ENCODE data around the gene ZNF516. TPM values are rescaled to one million over a fixed set of nuclear protein-coding genes. Genes with fewer than 3 reads are reported as not detected.

The ZNF516 gene
- total and polyA plus RNA-seq, 9 donors, result 13.5 to 110 (median 95.2) TPM

DNA sequence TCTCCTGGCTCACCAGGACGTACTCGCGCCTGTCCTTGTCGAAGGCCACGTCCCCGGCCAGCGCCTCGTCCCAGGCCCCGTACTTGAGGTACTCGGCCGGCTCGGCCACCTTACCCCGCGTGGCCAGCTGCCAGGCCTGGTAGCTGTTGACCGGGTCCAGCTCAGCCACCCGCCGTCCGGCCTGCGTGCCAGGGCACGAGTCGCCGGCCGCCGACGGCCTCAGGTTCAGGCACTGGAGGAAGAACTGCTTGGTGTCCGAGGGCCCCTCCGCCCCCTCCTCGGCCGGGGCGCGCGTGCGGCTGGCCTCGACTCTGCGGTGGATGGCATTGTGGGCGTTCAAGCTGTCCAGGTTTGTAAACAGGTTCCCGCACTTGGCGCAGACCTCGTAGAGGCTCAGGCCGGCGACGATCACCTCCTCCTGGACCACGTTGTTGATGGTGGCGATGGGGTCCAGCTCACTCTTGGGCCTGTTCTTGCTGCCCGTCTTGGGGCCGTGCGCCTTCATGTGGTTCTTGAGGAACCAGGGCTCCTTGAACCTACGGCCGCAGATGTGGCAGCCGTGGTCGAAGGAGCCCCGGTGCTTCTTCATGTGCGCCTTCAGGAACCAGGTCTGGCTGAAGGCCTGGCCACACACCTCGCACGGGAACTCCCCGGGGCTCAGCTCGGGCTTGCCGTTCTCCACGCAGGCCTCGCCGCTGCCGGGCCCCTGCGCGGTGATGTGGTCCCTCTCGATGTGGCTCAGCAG, 53.2 kb downstream of the ZNF516 start:
- no peaks in the 10 kb centered on the region for H3K9me3 ChIP-seq
- H3K4me1 ChIP-seq (ENCODE audit: insufficient read depth), result peaks cover 16% of the 10 kb centered on the region
- 93 to 95% (median 95%) methylated on average over 59 to 65 of the region's 65 CpGs for WGBS, 3 donors
- intact Hi-C loops (cut with DNase I), result no loop called here
- no peak for TF ChIP-seq EP300 (IDR thresholded peaks at IDR 0.05)
- no peak for TF ChIP-seq POLR2A (IDR thresholded peaks at IDR 0.05)
- TF ChIP-seq, protein P1, sequence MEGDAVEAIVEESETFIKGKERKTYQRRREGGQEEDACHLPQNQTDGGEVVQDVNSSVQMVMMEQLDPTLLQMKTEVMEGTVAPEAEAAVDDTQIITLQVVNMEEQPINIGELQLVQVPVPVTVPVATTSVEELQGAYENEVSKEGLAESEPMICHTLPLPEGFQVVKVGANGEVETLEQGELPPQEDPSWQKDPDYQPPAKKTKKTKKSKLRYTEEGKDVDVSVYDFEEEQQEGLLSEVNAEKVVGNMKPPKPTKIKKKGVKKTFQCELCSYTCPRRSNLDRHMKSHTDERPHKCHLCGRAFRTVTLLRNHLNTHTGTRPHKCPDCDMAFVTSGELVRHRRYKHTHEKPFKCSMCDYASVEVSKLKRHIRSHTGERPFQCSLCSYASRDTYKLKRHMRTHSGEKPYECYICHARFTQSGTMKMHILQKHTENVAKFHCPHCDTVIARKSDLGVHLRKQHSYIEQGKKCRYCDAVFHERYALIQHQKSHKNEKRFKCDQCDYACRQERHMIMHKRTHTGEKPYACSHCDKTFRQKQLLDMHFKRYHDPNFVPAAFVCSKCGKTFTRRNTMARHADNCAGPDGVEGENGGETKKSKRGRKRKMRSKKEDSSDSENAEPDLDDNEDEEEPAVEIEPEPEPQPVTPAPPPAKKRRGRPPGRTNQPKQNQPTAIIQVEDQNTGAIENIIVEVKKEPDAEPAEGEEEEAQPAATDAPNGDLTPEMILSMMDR (IDR thresholded peaks at IDR 0.05), result no peak
- H3K27me3 ChIP-seq, result no peaks in the 10 kb centered on the region
- H3K36me3 ChIP-seq, result no peaks in the 10 kb centered on the region
- H3K4me3 ChIP-seq, result no peak overlapping the region
- no peak overlapping the region for H3K27ac ChIP-seq
- DNase-seq, result peak in 1 of 5 donors; percentile 42

DNA sequence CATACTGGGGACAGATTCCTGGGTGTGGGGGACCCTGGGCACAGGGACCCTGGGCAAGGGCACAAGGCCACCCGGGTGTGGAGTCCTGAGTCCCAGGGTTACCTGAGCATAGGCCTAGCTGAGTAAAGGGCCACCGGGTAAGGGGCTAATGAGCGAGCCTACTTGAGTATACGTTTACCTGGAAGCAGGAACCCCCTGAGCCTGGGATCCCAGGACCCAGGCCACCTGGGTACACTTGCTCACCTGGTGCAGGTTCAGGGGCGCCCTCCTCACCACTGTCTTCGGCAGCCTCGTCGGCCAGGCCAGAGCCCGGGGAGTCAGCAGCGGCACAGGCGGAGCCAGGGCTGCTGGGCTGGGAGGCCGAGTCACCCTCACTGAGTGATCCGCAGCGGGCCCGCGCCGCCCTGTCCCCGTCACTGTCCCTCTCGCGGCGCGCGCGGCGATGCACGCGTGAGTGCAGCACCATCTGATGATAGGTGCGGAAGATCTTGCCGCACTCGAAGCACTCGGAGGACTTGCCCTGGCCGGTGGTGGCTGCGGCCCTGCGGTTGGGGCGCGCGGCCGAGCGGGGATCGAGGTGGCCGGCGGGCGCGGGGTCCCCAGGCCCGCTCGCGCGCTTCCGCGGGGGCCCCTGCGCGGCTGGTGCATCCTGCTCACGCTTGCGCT, 53.9 kb downstream of the ZNF516 start:
- TF ChIP-seq, protein P1 (IDR thresholded peaks at IDR 0.05), result no peak
- no peak for TF ChIP-seq POLR2A (IDR thresholded peaks at IDR 0.05)
- Histone ChIP-seq H3K4me3 (no peak overlapping the region), H3K9me3 (no peaks in the 10 kb centered on the region), H3K36me3 (no peaks in the 10 kb centered on the region), H3K27ac (no peak overlapping the region), H3K4me1 (ENCODE audit: insufficient read depth) (peaks cover 13% of the 10 kb centered on the region), H3K27me3 (no peaks in the 10 kb centered on the region)
- peak in 1 of 5 donors; percentile 37 for DNase-seq
- 95 to 96% (median 96%) methylated on average over 51 to 54 of the region's 54 CpGs for WGBS, 3 donors
- intact Hi-C loops (cut with DNase I), result no loop called here

DNA sequence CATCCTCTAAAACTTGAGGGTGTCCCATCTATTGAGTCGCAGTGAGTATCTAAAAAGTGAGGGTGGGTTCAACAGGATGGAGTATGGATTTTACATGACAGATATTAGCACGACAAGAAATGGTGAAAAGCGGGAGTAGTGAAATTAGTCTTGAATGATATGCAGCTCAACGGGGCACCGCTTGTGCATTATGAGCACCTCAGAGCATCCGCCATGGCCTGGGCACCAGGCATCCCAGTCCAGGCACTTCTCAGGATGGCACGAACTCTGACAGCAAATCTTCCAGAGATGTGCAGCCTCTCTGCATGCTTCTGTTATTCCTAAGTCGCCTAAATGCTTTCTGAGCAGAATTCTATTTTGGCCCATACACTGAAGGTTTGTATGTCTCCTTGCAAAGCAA, 57.1 kb downstream of the ZNF516 start:
- no peak overlapping the region for H3K4me3 ChIP-seq
- intact Hi-C loops (cut with DNase I), result no loop called here
- no peak overlapping the region for H3K27ac ChIP-seq
- TF ChIP-seq POLR2A (IDR thresholded peaks at IDR 0.05) (no peak), EP300 (IDR thresholded peaks at IDR 0.05) (no peak)
- TF ChIP-seq, protein P1 (IDR thresholded peaks at IDR 0.05), result no peak
- H3K27me3 ChIP-seq, result no peaks in the 10 kb centered on the region
- H3K9me3 ChIP-seq, result no peaks in the 10 kb centered on the region
- no peaks in the 10 kb centered on the region for H3K36me3 ChIP-seq
- H3K4me1 ChIP-seq (ENCODE audit: insufficient read depth), result peaks cover 2% of the 10 kb centered on the region
- DNase-seq, result no peak
- 74 to 86% (median 80%) methylated on average over 8 of the region's 8 CpGs for WGBS, 3 donors

DNA sequence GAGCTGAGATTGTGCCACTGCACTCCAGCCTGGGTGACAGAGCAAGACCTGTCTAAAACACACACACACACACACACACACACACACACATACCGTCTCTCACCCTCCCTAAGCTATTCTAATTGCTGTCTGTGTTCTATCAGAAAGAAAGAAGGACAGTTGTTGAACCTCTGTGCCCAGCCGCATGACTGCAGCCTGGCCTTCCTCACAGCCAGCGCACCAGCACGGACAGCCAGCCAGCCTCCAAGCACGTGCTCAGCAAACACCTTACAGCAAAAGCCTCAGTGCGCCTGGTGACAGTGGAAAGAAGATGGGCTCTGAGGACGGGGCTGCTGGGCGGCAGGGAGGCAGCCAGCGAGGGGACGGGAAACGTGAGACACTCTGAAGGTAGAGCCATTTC, 58.0 kb downstream of the ZNF516 start:
- Histone ChIP-seq H3K27me3 (no peaks in the 10 kb centered on the region), H3K36me3 (no peaks in the 10 kb centered on the region), H3K27ac (no peak overlapping the region), H3K9me3 (no peaks in the 10 kb centered on the region), H3K4me1 (ENCODE audit: insufficient read depth) (peaks cover 7% of the 10 kb centered on the region), H3K4me3 (no peak overlapping the region)
- no peak for DNase-seq
- TF ChIP-seq, protein P1 (IDR thresholded peaks at IDR 0.05), result no peak
- TF ChIP-seq POLR2A (IDR thresholded peaks at IDR 0.05), result no peak
- TF ChIP-seq EP300 (IDR thresholded peaks at IDR 0.05), result no peak
- WGBS, 3 donors, result 83 to 93% (median 90%) methylated on average over 11 of the region's 11 CpGs
- intact Hi-C loops (cut with DNase I), result no loop called here
